BJ (cell line): ENCODE measurements around the gene STK39. TPM values are rescaled to one million over a fixed set of nuclear protein-coding genes. Genes with fewer than 3 reads are reported as not detected.

Source experiments
- CTCF ChIA-PET: fragments of 350-600 bp; formaldehyde crosslinking; extraction: SDS; loops from one replicate; lab custom pipeline; 2021; ENCODE audit warnings: antibody characterized with exemption, inconsistent platforms; lab: Yijun Ruan, JAX
- POLR2A ChIA-PET: fragments of 300-600 bp; sonication (Branson Sonifier 250); formaldehyde crosslinking; extraction: SDS; loops from one replicate; lab custom pipeline; 2021; ENCODE audit warnings: antibody characterized with exemption; lab: Charles Lee
- DNase-seq: peaks from one replicate; pipeline ENCODE4 v3.0.0-alpha.2; 2011; ENCODE audit warnings: low read depth
- H3K27me3 ChIP-seq: 2 replicates; pipeline ENCODE4 v1.6.0; 2011; ENCODE audit warnings: low read length; ENCODE audit not compliant: control insufficient read depth, insufficient read depth
- H3K36me3 ChIP-seq: 2 replicates; pipeline ENCODE4 v1.5.1; 2011; ENCODE audit warnings: low read length; ENCODE audit not compliant: control insufficient read depth, insufficient read depth
- H3K4me3 ChIP-seq: 2 replicates; pipeline ENCODE4 v1.5.1; 2011; ENCODE audit warnings: low read depth, mild to moderate bottlenecking, control low read depth, low read length
- CTCF ChIP-seq: IDR thresholded peaks from 2 replicates; pipeline ENCODE4 v1.5.1; 2011; ENCODE audit warnings: low read depth, mild to moderate bottlenecking, control low read depth, inconsistent platforms, low read length, moderate library complexity; ENCODE audit not compliant: insufficient read depth
- polyA plus RNA-seq: library from polyadenylated mRNA; depleted of rRNA; stranded (reverse); fragments of >200 nt; gene quantifications from 2 replicates; pipeline ENCODE4 v1.2.3, GENCODE V29; 2011

Gene STK39
- polyA plus RNA-seq, 1 experiment, result 7.6 TPM

GRCh38 chr2:168090366-168091135 lies 156.8 kb downstream of the STK39 start:
- no peaks in the 10 kb centered on the region for H3K27me3 ChIP-seq
- no peaks in the 10 kb centered on the region; the same call in 1 of the 2 replicates for H3K36me3 ChIP-seq
- no peak for DNase-seq
- no peak for TF ChIP-seq CTCF
- ChIA-PET CTCF (interaction anchor here (0.7 to 1.1 kb wide), 2 partner anchors 29 to 41 kb away, joined by 3 to 5 read pairs; no protein-coding TSS in a partner anchor), POLR2A (no interaction called here)
- no peak overlapping the region for H3K4me3 ChIP-seq

GRCh38 chr2:168089200-168089599 lies 158.2 kb downstream of the STK39 start:
- Histone ChIP-seq H3K27me3 (no peaks in the 10 kb centered on the region), H3K36me3 (no peaks in the 10 kb centered on the region; the same call in 1 of the 2 replicates), H3K4me3 (no peak overlapping the region)
- no peak for DNase-seq
- ChIA-PET CTCF (interaction anchor here (1.0 kb wide), 1 partner anchor 28 kb away, joined by 3 read pairs; no protein-coding TSS in a partner anchor), POLR2A (no interaction called here)
- no peak for TF ChIP-seq CTCF

GRCh38 chr2:168087401-168087800 lies 160.0 kb downstream of the STK39 start:
- no peak for DNase-seq
- CTCF ChIA-PET, result interaction anchor here (2.8 kb wide), 1 partner anchor 32 kb away, joined by 9 read pairs; no protein-coding TSS in a partner anchor
- Histone ChIP-seq H3K4me3 (no peak overlapping the region), H3K27me3 (no peaks in the 10 kb centered on the region), H3K36me3 (no peaks in the 10 kb centered on the region; the same call in 1 of the 2 replicates)
- POLR2A ChIA-PET, result no interaction called here
- no peak for TF ChIP-seq CTCF

- ChIA-PET POLR2A (no interaction called here), CTCF (interaction anchor here (1.0 to 2.8 kb wide), 2 partner anchors 11 to 32 kb away, joined by 4 to 9 read pairs; no protein-coding TSS in a partner anchor)
- no peak for TF ChIP-seq CTCF
Measured at GRCh38 chr2:168086851-168087250, 160.5 kb downstream of the STK39 start.

GRCh38 chr2:168085801-168086361 lies 161.5 kb downstream of the STK39 start:
- Histone ChIP-seq H3K4me3 (no peak overlapping the region), H3K27me3 (no peaks in the 10 kb centered on the region), H3K36me3 (no peaks in the 10 kb centered on the region)
- ChIA-PET POLR2A (no interaction called here), CTCF (interaction anchor here (0.6 to 2.8 kb wide), 3 partner anchors 10 to 889 kb away, joined by 3 to 9 read pairs (median 4); no protein-coding TSS in a partner anchor)
- no peak for TF ChIP-seq CTCF
- DNase-seq, result no peak

More at GRCh38 chr2:168086851-168087250, 160.5 kb downstream of the STK39 start:
- no peak overlapping the region for H3K4me3 ChIP-seq
- no peak for DNase-seq
- H3K36me3 ChIP-seq, result no peaks in the 10 kb centered on the region; the same call in 1 of the 2 replicates
- H3K27me3 ChIP-seq, result no peaks in the 10 kb centered on the region
